Stimulated activated CD4-positive, alpha-beta T cell treated with anti-CD3 and anti-CD28 coated beads, Interleukin-1b, Interleukin-23, amount 100 ng/mL, for 24 hours (primary cell): ENCODE results near the gene SCGB1A1.
"Not testable (repeated sequence)": the region's sequence is repeated elsewhere in the genome, so short reads cannot be mapped to it uniquely, and the experiment has no call there.

Source experiments
- DNase-seq, 4 experiments: peaks; one replicate each; pipeline ENCODE4 v3.0.0-alpha.2; 2020; ENCODE audit warnings: low read depth in 4 of 4, low spot score in 1 of 4

Gene SCGB1A1, protein sequence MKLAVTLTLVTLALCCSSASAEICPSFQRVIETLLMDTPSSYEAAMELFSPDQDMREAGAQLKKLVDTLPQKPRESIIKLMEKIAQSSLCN

DNA sequence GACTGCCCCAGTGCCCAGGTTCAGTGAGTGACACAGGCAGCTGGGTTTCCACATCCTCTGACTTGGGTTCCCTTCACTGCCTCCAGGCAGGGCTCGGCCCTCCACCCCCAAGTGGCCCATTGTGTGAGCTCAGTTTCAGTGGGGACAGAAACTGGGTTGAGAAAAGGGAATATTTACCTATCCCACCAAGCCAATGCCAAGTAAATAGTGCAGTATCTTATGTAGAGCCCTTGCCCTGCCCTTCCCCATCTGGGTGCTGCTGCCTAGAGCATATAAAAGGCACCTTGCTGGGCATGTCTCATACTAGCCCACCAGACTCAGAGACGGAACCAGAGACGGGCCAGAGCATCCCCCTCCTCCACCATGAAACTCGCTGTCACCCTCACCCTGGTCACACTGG is at the start of gene SCGB1A1:
SCGB1A1 (plus strand) TSS at position 301 of the 400 bp plus-strand sequence; CDS start at position 364, 63 bp downstream.
- no peak for DNase-seq

DNA sequence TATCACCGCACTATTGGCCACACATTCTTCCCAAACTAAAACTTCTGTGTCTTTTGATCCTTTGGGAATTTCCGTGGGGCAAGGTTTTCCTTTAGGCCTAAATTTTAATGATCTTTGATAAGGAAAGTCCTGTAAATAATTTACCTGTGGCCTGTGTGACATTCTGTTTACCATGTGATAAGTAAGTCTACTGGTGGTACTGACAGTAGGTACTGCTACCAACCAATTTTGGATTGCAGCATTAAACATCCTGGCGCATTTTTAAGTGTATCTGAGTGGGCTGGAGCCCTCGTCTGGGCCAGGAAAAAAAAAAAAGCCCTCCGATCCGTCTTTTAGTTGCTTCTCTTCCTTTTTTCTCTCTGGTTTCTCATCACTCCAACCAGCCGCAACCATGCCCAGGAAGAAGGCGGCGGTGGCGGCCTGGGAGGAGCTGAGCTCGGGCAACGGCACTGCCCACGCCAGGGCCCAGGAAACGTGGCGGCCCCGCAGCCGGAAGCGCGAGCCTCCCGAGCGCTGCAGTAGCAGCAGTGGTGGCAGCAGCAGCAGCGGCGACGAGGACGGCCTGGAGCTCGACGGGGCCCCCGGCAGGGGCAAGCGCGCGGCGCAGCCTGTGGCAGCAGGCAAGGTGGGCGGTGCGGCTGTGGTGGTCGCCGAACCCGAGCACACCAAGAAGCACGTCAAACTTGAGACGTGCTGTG is 47.9 kb upstream of the SCGB1A1 start:
- DNase-seq = peak in 1 of 4 experiments; percentile 27

DNA sequence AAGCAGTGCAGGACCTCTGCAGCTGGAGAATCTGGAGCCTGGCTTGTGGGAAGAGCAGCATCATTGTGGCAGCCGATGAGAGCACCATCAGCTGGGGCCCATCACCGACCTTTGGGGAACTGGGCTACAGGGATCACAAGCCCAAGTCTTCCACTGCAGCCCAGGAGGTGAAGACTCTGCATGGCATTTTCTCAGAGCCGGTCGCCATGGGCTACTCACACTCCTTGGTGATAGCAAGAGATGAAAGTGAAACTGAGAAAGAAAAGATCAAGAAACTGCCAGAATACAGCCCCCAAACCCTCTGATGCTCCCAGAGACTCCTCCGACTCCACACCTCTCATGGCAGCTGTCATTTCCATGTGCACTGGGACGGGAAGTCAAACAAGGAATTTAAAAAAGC is 46.0 kb upstream of the SCGB1A1 start:
- no peak for DNase-seq

DNA sequence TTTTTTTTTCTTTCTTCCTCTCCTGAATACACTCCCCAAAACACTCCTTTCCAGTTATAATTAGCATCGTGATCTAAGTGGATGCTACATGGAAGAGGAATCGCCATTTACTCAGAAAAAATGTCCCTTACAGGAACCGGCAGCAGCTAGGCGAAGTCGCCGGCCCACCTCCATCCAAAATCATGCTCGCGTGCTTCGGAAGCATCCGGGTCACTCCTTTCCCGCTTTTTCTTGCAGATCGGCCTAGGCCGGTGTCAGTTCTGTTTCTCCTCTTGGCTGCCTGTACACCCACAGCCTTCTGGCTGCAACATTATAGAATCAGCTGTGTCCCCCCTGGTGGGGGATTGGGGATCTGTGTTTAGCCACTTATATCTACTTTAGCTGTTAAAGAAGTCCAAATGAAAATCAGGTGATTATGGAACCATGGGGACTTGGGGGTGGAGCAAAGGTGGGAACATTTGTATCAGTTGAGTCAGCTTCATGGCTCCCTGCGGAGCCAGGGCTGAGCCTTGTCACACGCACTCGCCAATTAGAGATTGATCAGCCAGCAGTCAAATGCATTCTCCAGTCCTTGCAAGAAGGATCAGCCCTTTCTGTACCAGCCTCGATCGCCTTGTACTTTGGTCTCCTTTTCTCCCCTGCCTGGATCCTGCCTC is 45.2 kb upstream of the SCGB1A1 start:
- no peak for DNase-seq

DNA sequence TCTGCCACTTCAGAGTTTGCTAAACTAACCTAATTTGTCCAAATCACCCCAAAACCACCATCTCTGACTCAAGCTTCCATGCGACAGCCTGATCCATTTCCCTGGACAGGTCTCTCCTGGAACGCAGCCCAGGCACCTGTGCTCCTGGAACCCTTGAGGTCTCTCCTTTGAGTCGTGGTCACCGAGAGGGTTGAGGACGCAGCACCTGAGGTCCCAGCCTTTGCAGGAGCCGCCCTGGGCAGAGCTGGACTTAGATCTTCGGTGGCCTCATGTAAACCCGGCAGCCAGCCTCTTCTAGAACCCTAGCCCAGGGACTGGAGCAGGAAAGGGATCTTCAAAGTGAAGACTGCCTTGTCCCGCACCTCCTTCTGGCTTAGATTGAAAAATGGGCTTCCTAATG is 44.0 kb upstream of the SCGB1A1 start:
- DNase-seq = no peak

DNA sequence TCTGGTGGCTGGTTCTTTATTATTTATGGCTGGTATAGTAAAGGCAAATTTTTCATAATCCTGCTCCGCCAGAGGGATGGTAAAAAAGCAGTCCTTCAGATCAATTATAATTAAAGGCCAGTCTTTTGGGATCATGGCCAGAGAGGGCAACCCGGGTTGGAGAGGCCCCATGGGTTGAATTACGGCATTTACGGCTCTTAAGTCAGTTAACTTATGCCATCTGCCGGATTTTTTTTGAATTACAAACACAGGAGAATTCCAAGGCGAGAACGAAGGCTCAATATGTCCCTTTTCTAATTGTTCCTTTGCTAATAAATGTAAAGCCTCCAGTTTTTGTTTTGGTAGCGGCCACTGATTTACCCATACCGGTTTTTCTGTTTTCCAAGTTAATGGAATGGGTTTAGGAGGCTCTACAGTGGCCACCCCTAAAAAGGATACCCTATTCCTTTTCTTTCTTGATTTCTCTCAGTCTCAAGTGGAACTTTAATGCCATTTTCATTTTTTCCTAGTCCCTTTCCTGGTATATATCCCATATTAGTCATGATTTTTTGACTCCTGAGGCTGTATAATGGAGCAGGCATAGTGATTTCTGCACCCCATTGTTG is 40.3 kb upstream of the SCGB1A1 start:
- DNase-seq = not testable (repeated sequence)

DNA sequence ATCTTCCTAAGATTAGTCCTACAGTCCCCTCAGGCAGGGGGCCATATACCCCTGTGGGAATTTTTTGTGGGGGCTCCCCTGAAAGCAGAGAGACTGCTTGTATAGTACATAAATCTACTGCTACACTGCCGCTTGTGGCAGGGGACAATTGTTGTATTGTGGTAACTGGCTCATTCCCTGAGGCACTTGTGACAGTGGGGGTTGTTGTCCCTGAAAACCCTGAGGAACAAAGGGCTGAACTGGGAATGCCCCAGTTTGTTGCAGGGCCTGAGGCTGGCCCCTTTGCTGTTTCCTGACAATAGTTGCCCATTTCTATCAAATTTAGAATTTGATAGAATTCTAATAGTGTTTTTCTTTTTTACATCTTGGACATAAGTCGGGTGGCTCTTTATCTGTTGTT is 39.2 kb upstream of the SCGB1A1 start:
- DNase-seq = not testable (repeated sequence)

DNA sequence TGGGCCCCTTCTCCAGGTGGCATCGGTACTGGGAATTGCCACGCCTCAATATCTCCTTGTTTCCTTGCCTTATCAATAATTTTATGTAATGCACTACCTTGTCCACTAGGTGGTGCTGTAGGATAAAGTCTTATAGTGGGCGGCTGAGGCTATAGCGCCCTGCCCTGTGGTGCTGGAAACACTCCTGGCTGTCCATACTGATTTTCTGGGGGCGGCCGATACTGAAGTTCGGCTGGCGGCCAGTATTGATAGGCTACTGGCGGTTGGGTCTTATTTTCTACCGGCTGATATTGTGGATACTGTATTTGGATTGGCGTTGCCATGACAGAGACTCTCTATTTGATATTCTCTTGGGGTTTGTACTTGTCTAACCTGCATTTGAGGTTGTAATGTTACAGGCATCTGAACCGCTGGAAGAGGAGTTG is 38.0 kb upstream of the SCGB1A1 start:
- not testable (repeated sequence) for DNase-seq

DNA sequence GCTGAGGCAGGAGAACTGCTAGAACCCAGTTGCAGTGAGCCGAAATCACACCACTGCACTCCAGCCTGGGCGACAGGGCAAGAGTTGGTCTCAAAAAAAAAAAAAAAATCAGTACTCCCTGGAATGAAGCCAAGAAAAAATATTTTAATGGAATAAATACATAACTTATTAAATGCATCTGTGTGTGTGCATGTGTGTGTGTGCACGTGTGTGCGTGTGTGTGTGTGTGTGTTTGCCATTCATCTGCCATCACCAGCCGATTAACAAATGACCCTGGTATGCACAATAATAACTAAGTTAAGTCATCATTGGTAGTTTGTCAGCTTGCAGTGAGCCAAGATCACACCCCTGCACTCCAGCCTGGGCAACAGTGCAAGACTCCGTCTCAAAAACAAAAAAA is 35.0 kb upstream of the SCGB1A1 start:
- DNase-seq = no peak

DNA sequence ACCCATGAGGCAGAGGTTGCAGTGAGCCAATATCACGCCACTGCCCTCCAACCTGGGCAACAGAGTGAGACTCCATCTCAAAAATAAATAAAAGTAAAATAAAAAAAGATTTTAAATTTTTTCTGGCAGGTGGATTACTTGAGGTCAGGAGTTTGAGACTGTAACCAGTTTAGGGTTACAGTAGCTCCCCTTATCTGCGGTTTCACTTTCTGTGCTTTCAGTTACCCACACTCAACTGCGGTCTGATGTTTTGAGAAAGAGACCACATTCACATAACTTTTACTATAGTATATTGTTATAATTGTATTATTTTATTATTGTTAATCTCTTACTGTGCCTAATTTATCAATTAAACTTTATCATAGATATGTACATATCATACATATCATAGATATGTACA is 32.8 kb upstream of the SCGB1A1 start:
- DNase-seq = not testable (repeated sequence)

DNA sequence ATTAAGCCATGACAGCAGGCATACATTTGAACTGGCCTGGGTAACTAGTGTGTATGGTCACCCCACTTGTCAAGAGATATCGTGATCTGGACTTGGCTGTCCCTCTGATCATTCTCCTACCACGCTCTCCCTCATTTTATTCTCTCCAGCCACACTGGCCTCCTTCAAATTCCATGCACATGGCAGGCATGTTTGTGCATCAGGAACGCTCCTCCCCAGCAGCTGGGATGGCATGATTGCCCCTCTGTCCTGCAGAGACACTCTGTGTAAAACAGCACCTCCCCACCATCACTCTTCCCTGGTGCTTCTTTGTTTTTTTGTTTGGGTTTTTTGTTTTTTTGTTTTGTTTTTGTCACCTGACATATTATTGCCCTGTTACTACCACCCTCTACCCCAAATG is 31.5 kb upstream of the SCGB1A1 start:
- DNase-seq = no peak

DNA sequence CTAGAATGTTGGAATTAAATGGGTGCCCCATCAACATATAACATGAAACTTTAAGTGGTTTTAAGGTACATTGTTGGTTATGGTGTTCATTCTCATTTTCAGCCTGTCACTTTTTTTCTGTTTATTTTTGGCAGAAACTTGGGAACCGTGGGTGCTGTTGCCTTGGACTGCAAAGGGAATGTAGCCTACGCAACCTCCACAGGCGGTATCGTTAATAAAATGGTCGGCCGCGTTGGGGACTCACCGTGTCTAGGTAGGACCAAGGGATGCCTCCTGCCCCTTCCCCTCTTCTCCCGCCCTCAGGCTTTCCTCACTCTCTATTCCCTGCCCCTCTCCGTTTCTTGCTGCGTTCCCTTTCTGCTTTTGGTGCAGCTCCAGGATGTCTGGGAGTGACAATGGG is 29.8 kb upstream of the SCGB1A1 start:
- DNase-seq = no peak

DNA sequence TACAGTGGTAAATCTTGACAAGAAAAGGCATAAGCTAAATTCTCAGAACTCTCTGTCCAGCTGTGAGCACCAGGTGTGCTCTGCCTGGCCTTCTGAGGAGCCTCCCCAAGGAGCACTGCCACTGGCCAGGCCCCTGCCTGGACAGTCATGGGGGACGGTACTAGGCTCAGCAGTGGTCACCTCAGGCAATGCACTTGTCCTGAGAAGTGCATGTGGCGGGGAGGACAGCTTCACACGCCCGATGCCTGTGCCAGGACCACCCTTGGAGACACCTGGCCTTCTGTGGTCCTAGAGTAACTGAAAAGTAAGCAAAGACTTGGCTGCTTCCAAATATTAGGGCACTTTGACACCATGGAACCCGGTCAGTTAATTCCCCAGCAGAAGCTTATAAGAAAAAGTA is 28.6 kb upstream of the SCGB1A1 start:
- DNase-seq = no peak

DNA sequence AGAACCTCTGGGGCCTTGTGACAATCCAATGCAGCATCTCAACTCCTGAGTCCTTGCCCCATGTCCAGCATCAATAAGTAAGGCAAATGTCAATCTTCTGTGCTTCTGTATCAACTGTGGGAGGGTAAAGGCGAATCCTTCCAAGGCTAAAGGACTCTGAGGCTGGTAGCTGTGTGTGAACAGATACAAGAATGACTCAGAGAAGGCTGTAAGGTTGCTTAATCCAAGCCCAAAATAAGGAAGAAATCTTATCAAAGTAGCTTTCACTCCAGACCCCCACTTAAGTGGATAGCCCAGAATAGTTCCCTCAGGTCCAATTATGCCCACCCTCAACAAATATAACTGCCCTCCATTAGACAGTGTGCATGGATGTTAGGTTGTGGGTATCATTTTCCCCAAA is 28.1 kb upstream of the SCGB1A1 start:
- no peak for DNase-seq

DNA sequence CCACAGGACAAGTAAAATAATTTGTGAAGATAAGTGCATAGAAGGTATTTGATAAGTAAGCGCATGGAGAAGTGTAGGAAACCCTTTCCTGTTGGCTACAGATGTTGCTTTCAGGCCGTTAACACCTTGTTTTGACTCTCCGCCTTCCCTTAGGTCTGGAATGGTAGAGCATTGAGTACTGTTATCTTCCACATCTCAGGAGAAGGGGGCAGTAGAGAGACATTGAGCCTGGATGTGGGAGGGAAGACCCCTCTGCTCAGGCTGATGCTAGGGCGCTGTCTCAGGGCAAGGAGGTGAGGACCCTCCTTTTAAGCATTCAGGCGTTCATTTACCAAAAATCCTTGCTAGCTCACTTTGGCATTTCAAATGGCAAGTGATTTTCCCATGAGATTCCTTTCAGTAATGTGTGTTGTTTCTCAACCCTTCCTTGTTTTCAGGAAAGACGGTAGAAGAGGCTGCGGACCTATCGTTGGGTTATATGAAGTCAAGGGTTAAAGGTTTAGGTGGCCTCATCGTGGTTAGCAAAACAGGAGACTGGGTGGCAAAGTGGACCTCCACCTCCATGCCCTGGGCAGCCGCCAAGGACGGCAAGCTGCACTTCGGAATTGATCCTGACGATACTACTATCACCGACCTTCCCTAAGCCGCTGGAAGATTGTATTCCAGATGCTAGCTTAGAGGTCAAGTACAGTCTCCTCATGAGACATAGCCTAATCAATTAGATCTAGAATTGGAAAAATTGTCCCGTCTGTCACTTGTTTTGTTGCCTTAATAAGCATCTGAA is 27.0 kb upstream of the SCGB1A1 start:
- no peak for DNase-seq

DNA sequence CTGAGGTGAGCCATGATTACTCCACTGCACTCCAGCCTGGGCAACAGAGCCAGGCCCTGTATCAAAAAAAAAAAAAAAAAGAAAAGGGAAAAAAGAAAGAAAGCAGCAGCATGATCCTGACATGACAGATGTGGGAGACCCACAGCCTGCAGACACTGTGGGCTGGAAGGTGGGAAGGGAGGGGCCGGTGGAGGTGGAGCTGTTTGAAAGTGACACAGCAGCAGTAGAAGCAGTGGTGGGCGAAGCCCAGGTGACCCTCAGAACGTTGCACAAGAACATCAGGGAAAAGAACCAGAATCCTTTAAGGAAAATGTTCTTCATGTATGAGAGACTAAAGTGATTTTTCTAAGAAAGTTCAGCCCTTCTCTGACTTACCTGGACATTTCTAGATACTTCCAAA is 26.3 kb upstream of the SCGB1A1 start:
- DNase-seq = no peak

DNA sequence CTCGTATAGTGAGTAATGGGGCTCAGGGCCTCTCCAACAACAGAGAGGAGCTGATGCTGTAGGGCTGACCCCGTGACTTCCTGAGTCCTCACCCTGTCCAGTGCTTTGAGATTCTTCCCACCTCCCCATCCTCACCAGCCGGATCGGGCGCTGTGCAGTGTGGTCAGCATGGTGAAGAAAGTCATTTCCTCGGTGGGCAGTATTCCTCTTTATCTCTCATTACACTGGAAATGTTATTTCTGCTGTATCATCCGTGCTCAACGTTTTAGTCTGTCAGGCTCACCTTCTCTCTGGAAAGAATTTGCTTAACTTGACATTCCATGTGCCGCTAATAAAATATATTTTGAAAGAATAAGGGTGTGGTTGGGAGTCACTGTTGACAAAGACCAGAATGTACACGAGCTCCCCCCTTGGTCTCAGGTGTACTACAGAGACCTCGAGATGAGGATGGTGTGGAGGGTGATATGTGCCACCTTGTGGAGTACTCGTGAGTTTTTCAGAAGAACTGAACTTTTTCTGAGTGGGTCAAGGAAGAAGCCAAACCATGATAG is 25.7 kb upstream of the SCGB1A1 start:
- no peak for DNase-seq

DNA sequence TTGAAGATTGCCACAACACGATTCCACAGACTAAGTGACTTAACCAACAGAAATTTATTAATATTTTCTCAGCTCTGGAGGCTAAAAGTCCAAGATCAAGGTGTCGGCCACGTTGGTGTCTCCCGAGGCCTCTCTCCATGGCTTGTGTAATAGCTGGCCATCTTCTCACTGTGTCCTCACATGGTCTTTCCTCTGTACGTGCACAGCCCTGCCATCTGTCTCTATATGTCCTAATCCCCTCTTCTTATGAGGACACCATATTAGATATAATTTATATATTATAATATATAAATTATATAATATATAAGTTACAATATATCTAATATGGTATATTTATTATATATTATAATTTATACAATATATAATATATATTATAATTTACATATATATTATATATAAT is 25.1 kb upstream of the SCGB1A1 start:
- DNase-seq = no peak

DNA sequence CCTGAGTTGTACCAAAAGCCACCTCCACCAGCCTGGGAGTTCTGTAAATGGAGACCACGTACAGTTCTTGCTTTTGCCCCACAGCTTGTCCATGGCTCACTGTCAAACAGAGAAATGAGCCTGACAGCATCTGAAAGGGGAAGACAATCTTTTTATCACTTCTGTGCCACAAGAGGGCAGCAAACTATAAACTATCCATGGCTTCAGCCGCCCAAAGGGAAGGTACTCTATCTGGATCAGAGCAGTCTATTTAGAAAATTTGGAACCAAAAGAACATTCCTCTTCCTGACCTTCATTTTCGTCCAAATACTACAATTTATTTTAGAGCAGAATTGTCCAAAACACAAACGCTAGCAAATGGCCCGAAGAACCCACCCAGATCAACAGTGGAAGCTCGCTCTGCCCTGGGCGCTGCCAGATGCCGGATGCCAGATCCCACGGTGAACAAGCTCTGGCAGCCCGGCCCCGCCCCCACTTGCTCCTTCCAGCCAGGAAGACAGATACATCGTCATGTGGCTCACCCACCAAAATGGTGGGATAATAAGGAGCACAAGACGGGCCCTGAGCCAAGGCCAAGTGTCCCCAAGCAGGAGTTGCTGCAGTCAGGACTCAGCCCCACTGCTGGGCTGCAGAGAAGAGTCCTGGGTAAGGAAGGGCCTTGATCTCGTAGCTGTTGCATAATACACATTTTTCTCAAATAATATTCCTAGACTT is 23.9 kb upstream of the SCGB1A1 start:
- peak in 2 of 4 experiments; percentile 16 to 25 for DNase-seq

DNA sequence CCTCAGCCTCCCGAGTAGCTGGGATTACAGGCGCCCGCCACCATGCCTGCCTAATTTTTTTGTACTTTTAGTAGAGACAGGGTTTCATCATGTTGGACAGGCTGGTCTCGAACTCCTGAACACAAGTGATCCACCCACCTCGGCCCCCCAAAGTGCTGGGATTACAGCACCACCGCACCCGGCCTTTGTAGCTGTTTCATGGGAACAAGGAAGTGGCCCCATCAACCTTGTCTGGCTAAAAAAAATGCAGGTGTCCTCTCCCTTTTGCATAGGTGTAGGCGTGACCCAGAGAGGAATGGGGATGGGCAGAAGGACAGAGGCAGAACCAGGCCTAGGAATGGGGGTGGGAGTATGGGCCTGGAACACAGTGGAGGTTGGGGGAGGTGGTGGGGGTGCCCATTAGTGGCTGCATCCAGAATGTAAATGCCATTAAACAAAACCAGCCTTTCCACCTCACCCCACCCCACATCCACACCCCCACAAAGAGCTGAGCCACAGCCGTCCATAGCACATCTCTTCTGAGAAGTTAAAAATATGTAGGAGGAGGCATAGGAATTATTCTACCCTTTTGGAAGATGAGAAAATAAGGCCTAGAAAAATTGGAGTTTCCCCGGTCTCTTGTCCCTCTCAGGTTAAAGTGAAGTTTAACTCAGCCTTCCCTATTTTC is 22.8 kb upstream of the SCGB1A1 start:
- DNase-seq = no peak
